HCT116 (cell line): ENCODE results near the gene SCP2. TPM values are rescaled to one million over a fixed set of nuclear protein-coding genes. Genes with fewer than 3 reads are reported as not detected.

ENCODE experiments used
- ATAC-seq: fragments of 200-7000 bp; cut with Tn5 transposase; 2 replicates; pipeline ENCODE4 v1.9.1; 2020; ENCODE audit warnings: mild to moderate bottlenecking, moderate library complexity
- BruUV-seq: library from RNA; stranded (reverse); fragments of 400-500 nt; replicated peaks from 2 replicates; lab custom pipeline; 2021; lab: Mats Ljungman, UMichigan
- CTCF ChIA-PET: fragments of 300-600 bp; sonication (Branson Sonifier 250); formaldehyde crosslinking; loops from one replicate; lab custom pipeline; 2021; ENCODE audit warnings: antibody characterized with exemption; lab: Charles Lee
- POLR2A ChIA-PET: fragments of 300-600, 350-600 bp; sonication (Branson Sonifier 250); formaldehyde crosslinking; loops from one replicate; lab custom pipeline; 2021; ENCODE audit warnings: antibody characterized with exemption; lab: Charles Lee
- RAD21 ChIA-PET, 2 experiments: fragments of 300-600 bp; sonication (Branson Sonifier 250); formaldehyde crosslinking; loops; one replicate each; lab custom pipeline; 2023; ENCODE audit warnings: low total read pairs in 2 of 2; ENCODE audit not compliant: uncharacterized antibody in 2 of 2, unreplicated experiment in 2 of 2, low non-redundant PET in 1 of 2; lab: Charles Lee
- DNase-seq: peaks from one replicate; pipeline ENCODE4 v3.0.0-alpha.2; 2010; ENCODE audit warnings: low read depth, low spot score
- H2AFZ ChIP-seq: fragments of 200-600 bp; shearing (Covaris generic), sonication (generic); 2 replicates; pipeline ENCODE4 v1.6.1; 2017; ENCODE audit warnings: low read depth, mixed run types, mixed read lengths, antibody characterized with exemption, low read length; ENCODE audit not compliant: poor library complexity, severe bottlenecking
- H3K27ac ChIP-seq: 2 replicates; pipeline ENCODE4 v1.5.1; 2012; ENCODE audit warnings: low read depth, low read length
- H3K27me3 ChIP-seq: fragments of 200-600 bp; sonication (generic); 2 replicates; pipeline ENCODE4 v1.6.1; 2016; ENCODE audit warnings: mixed run types, low read length, mixed read lengths; ENCODE audit not compliant: insufficient read depth
- H3K36me3 ChIP-seq, 2 experiments: fragments of 200-500 bp in 1 of 2; fragments of 200-600 bp in 1 of 2; sonication (Bioruptor generic) in 1 of 2; sonication (generic) in 1 of 2; 2 replicates each; pipeline versions ENCODE4 v1.5.1 to v1.6.1; 2014 to 2016; ENCODE audit warnings: low read length in 2 of 2, inconsistent platforms in 1 of 2, mixed read lengths in 1 of 2, mixed run types in 1 of 2; ENCODE audit not compliant: insufficient read depth in 2 of 2, control insufficient read depth in 1 of 2
- H3K4me1 ChIP-seq, 2 experiments: fragments of 200-600 bp in 1 of 2; sonication (generic) in 1 of 2; 2 replicates each; pipeline versions ENCODE4 v1.5.1 to v1.6.1; 2012 to 2017; ENCODE audit warnings: low read length in 2 of 2, inconsistent platforms in 1 of 2, mild to moderate bottlenecking in 1 of 2, mixed read lengths in 1 of 2, mixed run types in 1 of 2, moderate library complexity in 1 of 2; ENCODE audit not compliant: insufficient read depth in 2 of 2, control insufficient read depth in 1 of 2
- H3K4me2 ChIP-seq: fragments of 200-600 bp; sonication (generic); 2 replicates; pipeline ENCODE4 v1.6.1; 2017; ENCODE audit warnings: mixed run types, low read length, mixed read lengths
- H3K4me3 ChIP-seq, 2 experiments: fragments of 200-600 bp in 1 of 2; sonication (generic) in 1 of 2; replicated peaks in 1 of 2; 2 replicates each; pipeline ENCODE4 v1.5.1; 2011 to 2016; ENCODE audit warnings: low read length in 2 of 2, control low read depth in 1 of 2, low read depth in 1 of 2, mild to moderate bottlenecking in 1 of 2, mixed read lengths in 1 of 2, mixed run types in 1 of 2
- H3K79me2 ChIP-seq: fragments of 200-600 bp; sonication (generic); 2 replicates; pipeline ENCODE4 v1.6.1; 2017; ENCODE audit warnings: mild to moderate bottlenecking, mixed run types, low read length, moderate library complexity, mixed read lengths; ENCODE audit not compliant: insufficient read depth
- H3K9ac ChIP-seq: fragments of 200-600 bp; sonication (generic); 2 replicates; pipeline ENCODE4 v1.6.1; 2016; ENCODE audit warnings: low read length, mixed read lengths
- H3K9me2 ChIP-seq: fragments of 200-600 bp; sonication (generic), shearing (Covaris generic); 2 replicates; pipeline ENCODE4 v1.6.1; 2017; ENCODE audit warnings: mixed run types, mild to moderate bottlenecking, moderate library complexity; ENCODE audit not compliant: insufficient read depth
- H3K9me3 ChIP-seq, 2 experiments: fragments of 200-500 bp in 1 of 2; fragments of 200-600 bp in 1 of 2; sonication (Bioruptor generic) in 1 of 2; sonication (generic) in 1 of 2; 2 replicates each; pipeline ENCODE4 v1.6.1; 2014 to 2017; ENCODE audit warnings: low read length in 2 of 2, mixed read lengths in 2 of 2, inconsistent platforms in 1 of 2, low read depth in 1 of 2, mild to moderate bottlenecking in 1 of 2, mixed run types in 1 of 2, moderate library complexity in 1 of 2; ENCODE audit not compliant: control insufficient read depth in 1 of 2, insufficient read depth in 1 of 2
- H4K20me1 ChIP-seq: fragments of 200-600 bp; sonication (generic), shearing (Covaris generic); 2 replicates; pipeline ENCODE4 v1.6.1; 2017; ENCODE audit warnings: mixed run types, mild to moderate bottlenecking, moderate library complexity; ENCODE audit not compliant: insufficient read depth
- ATF3 ChIP-seq: IDR thresholded peaks from 2 replicates; pipeline ENCODE4 v1.6.1; 2012
- CBX3 ChIP-seq: IDR thresholded peaks from 2 replicates; pipeline ENCODE4 v1.6.1; 2012; ENCODE audit warnings: low read depth
- CEBPB ChIP-seq: IDR thresholded peaks from 2 replicates; pipeline ENCODE4 v1.6.1; 2012; ENCODE audit warnings: low read depth
- CTCF ChIP-seq, 3 experiments: fragments of 200-600 bp in 1 of 3; sonication (generic) in 1 of 3; IDR thresholded peaks in 2 of 3; conservative IDR thresholded peaks in 1 of 3; 2 replicates each; pipeline ENCODE4 v1.5.1; 2012 to 2017; ENCODE audit warnings: low read depth in 2 of 3, low read length in 2 of 3, antibody characterized with exemption in 1 of 3, borderline replicate concordance in 1 of 3, control low read depth in 1 of 3, mild to moderate bottlenecking in 1 of 3, mixed read lengths in 1 of 3, mixed run types in 1 of 3, moderate library complexity in 1 of 3; ENCODE audit not compliant: insufficient read depth in 1 of 3
- EGR1 ChIP-seq: IDR thresholded peaks from 2 replicates; pipeline ENCODE4 v1.6.1; 2012; ENCODE audit warnings: low read depth
- ELF1 ChIP-seq: IDR thresholded peaks from 2 replicates; pipeline ENCODE4 v1.6.1; 2012; ENCODE audit warnings: low read depth, borderline replicate concordance
- EZH2 ChIP-seq: fragments of 200-600 bp; sonication (generic); IDR thresholded peaks from 2 replicates; pipeline ENCODE4 v1.6.1; 2017; ENCODE audit warnings: antibody characterized with exemption, mixed run types
- JUND ChIP-seq: IDR thresholded peaks from 2 replicates; pipeline ENCODE4 v1.6.1; 2012
- MAX ChIP-seq: IDR thresholded peaks from 2 replicates; pipeline ENCODE4 v1.6.1; 2012
- POLR2A ChIP-seq: IDR thresholded peaks from 2 replicates; pipeline ENCODE4 v1.7.0; 2011; ENCODE audit warnings: borderline replicate concordance; ENCODE audit not compliant: insufficient read depth, insufficient read length; ENCODE audit errors: extremely low read depth
- POLR2AphosphoS5 ChIP-seq: IDR thresholded peaks from 2 replicates; pipeline ENCODE4 v1.6.1; 2011; ENCODE audit warnings: mild to moderate bottlenecking, low read depth, low read length, moderate library complexity
- RAD21 ChIP-seq: IDR thresholded peaks from 2 replicates; pipeline ENCODE4 v1.6.1; 2012; ENCODE audit warnings: low read depth, mild to moderate bottlenecking
- REST ChIP-seq: IDR thresholded peaks from 2 replicates; pipeline ENCODE4 v1.6.1; 2012; ENCODE audit warnings: low read depth
- SIN3A ChIP-seq: IDR thresholded peaks from 2 replicates; pipeline ENCODE4 v1.6.1; 2012; ENCODE audit warnings: low read depth
- SP1 ChIP-seq: IDR thresholded peaks from 2 replicates; pipeline ENCODE4 v1.6.1; 2012; ENCODE audit warnings: low read depth
- SRF ChIP-seq: IDR thresholded peaks from 2 replicates; pipeline ENCODE4 v1.6.1; 2012; ENCODE audit warnings: low read depth
- ZFX ChIP-seq: fragments of 450-650 bp; IDR thresholded peaks from 2 replicates; pipeline ENCODE4 v1.6.1; 2017
- ZNF274 ChIP-seq: fragments of 200-500 bp; sonication (Bioruptor generic); IDR thresholded peaks from 2 replicates; pipeline ENCODE4 v1.6.1; 2014; ENCODE audit warnings: mild to moderate bottlenecking, low read depth, low read length, inconsistent platforms
- intact Hi-C: fragments of 100-400 bp; cut with micrococcal nuclease; formaldehyde crosslinking; loops from 2 replicates; pipeline ENCODE4 v1.10.0; 2022
- total RNA-seq: library from RNA; stranded (reverse); gene quantifications from one replicate; pipeline ENCODE4 v1.2.1, GENCODE V29; 2021; ENCODE audit not compliant: unreplicated experiment

The SCP2 gene
- total RNA-seq, 1 experiment from 2014 or later: 62.0 TPM

- Histone ChIP-seq H3K9ac (no peak overlapping the region), H3K4me1 (peaks cover 4 to 12% of the 10 kb centered on the region in 2 experiments; a peak in 1 of 4 replicates), H3K9me2 (no peaks in the 10 kb centered on the region), H3K36me3 (no peaks in the 10 kb centered on the region), H3K4me2 (no peak overlapping the region), H3K4me3 (no peak overlapping the region), H3K27ac (no peak overlapping the region), H3K27me3 (no peaks in the 10 kb centered on the region), H3K79me2 (no peaks in the 10 kb centered on the region), H3K9me3 (no peaks in the 10 kb centered on the region), H4K20me1 (no peaks in the 10 kb centered on the region), H2AFZ (no peak overlapping the region)
- ChIA-PET CTCF (no interaction called here), RAD21 (no interaction called here), POLR2A (no interaction called here)
- DNase-seq (no peak), ATAC-seq (no peak)
- intact Hi-C loops: no loop called here
- BruUV-seq: no TSS peak
- TF ChIP-seq ATF3 (no peak), EZH2 (no peak), SIN3A (no peak), REST (no peak), ZFX (no peak), ELF1 (no peak), CBX3 (no peak)
Measured at GRCh38 chr1:53049574-53049967, 122.5 kb downstream of the SCP2 start.

- no peaks in the 10 kb centered on the region for H3K9me2 ChIP-seq
- H3K9me3 ChIP-seq: no peaks in the 10 kb centered on the region
- ChIA-PET RAD21 (no interaction called here), POLR2A (no interaction called here), CTCF (no interaction called here)
- ATAC-seq: no peak
- H2AFZ ChIP-seq: no peak overlapping the region
- peaks cover 4 to 12% of the 10 kb centered on the region in 2 experiments; a peak in 1 of 4 replicates for H3K4me1 ChIP-seq
- intact Hi-C loops: no loop called here
- no peak overlapping the region for H3K27ac ChIP-seq
- no peak overlapping the region for H3K4me3 ChIP-seq
- H4K20me1 ChIP-seq: no peaks in the 10 kb centered on the region
- no TSS peak for BruUV-seq
- no peaks in the 10 kb centered on the region for H3K36me3 ChIP-seq
- no peak for DNase-seq
- no peak overlapping the region for H3K4me2 ChIP-seq
- H3K9ac ChIP-seq: no peak overlapping the region
- no peaks in the 10 kb centered on the region for H3K27me3 ChIP-seq
- no peaks in the 10 kb centered on the region for H3K79me2 ChIP-seq
- TF ChIP-seq CEBPB (no peak), SIN3A (no peak), RAD21 (no peak), ZFX (no peak), SRF (no peak), JUND (no peak), POLR2A (no peak), MAX (no peak), EGR1 (no peak), ATF3 (no peak), ZNF274 (no peak), CTCF (IDR thresholded peaks at IDR 0.05 in 2 of 3, conservative IDR thresholded peaks at IDR 0.05 in 1 of 3; ENCODE audit: borderline replicate concordance in 1 of 3, insufficient read depth in 1 of 3, low read depth in 2 of 3, low read length in 2 of 3) (no peak), SP1 (no peak), POLR2AphosphoS5 (no peak)
Measured at GRCh38 chr1:53050310-53050709, 123.2 kb downstream of the SCP2 start.
